ENCODE results near the gene VTI1A.

DNA sequence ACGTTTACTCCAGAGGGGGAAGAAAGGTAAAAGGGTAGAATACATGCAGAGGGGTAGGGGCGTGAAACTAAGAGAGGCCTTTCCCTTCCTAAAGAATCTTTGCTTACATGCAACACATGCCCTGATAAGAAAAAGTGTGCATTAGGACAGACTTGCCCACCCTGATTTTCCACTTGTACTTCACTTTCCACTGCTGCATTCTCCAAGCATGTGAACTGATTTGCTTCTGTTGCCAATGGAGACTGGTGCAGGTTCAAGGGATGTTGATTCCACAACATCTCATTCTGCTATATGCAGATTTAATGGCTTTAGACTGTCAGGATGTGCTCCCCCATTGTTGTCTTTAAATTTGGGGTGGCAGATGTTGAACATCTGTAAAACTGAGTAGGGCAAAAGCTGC is 265.5 kb downstream of the VTI1A start:
- TF ChIP-seq, protein P1, sequence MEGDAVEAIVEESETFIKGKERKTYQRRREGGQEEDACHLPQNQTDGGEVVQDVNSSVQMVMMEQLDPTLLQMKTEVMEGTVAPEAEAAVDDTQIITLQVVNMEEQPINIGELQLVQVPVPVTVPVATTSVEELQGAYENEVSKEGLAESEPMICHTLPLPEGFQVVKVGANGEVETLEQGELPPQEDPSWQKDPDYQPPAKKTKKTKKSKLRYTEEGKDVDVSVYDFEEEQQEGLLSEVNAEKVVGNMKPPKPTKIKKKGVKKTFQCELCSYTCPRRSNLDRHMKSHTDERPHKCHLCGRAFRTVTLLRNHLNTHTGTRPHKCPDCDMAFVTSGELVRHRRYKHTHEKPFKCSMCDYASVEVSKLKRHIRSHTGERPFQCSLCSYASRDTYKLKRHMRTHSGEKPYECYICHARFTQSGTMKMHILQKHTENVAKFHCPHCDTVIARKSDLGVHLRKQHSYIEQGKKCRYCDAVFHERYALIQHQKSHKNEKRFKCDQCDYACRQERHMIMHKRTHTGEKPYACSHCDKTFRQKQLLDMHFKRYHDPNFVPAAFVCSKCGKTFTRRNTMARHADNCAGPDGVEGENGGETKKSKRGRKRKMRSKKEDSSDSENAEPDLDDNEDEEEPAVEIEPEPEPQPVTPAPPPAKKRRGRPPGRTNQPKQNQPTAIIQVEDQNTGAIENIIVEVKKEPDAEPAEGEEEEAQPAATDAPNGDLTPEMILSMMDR (IDR thresholded peaks at IDR 0.05) = no peak
- no peak for TF ChIP-seq POLR2A (IDR thresholded peaks at IDR 0.05)

Data from ovary (tissue), 3 donors.